Thyroid gland (tissue), 4 donors: ENCODE measurements around the gene ACOT8. TPM values are rescaled to one million over a fixed set of nuclear protein-coding genes. Genes with fewer than 3 reads are reported as not detected.

Experiments
- DNase-seq, 2 donors: peaks; one replicate each; pipeline ENCODE4 v3.0.0-alpha.2; 2019
- H3K27ac ChIP-seq, 3 donors: fragments of 200-600 bp; sonication (generic); 1 replicate in 2 of 3; 2 replicates in 1 of 3; pipeline ENCODE4 v1.5.1; 2016 to 2019; ENCODE audit warnings: mild to moderate bottlenecking in 1 of 3, moderate library complexity in 1 of 3
- H3K27me3 ChIP-seq: fragments of 200-600 bp; sonication (generic); one replicate; pipeline ENCODE4 v1.5.1; 2019
- H3K36me3 ChIP-seq, 2 donors: fragments of 200-600 bp; sonication (generic); one replicate each; pipeline ENCODE4 v1.5.1; 2016 to 2019
- H3K4me1 ChIP-seq, 2 donors: fragments of 200-600 bp; sonication (generic); one replicate each; pipeline ENCODE4 v1.5.1; 2017 to 2019
- H3K4me3 ChIP-seq, 3 donors: fragments of 200-600 bp; sonication (generic); replicated peaks in 1 of 3; 1 replicate in 2 of 3; 2 replicates in 1 of 3; pipeline ENCODE4 v1.5.1; 2016; ENCODE audit warnings: mild to moderate bottlenecking in 1 of 3
- H3K9me3 ChIP-seq: fragments of 200-600 bp; sonication (generic); one replicate; pipeline ENCODE4 v1.5.1; 2017
- POLR2A ChIP-seq, 2 donors: fragments of 450-650 bp; IDR thresholded peaks; one replicate each; pipeline ENCODE4 v1.6.1; 2017; ENCODE audit warnings: antibody characterized with exemption in 2 of 2, mild to moderate bottlenecking in 2 of 2, moderate library complexity in 1 of 2
- WGBS, 2 donors: methylation state at CpG; one replicate each; pipeline ENCODE4 v1.1.5; 2017; 5-methylcytosine and 5-hydroxymethylcytosine counted together
- intact Hi-C: fragments of 100-400 bp; cut with DNase I; formaldehyde crosslinking; loops from one replicate; pipeline ENCODE4 v1.15.1; 2023
- total RNA-seq, 4 donors: library from RNA; depleted of rRNA; stranded (reverse); fragments of >200 nt; gene quantifications; one replicate each; pipeline ENCODE4 v1.2.3, GENCODE V29; 2016
- TF ChIP-seq, protein P1 (sequence below), 6 experiments: fragments of 200-600 bp in 3 of 6; fragments of 450-650 bp in 3 of 6; sonication (generic) in 3 of 6; IDR thresholded peaks; one replicate each; pipeline ENCODE4 v1.5.1; 2016 to 2019; ENCODE audit warnings: antibody characterized with exemption in 6 of 6, mild to moderate bottlenecking in 2 of 6, inconsistent platforms in 1 of 6, moderate library complexity in 1 of 6

Gene ACOT8
- total RNA-seq, 4 donors from 2014 or later: 36.3 to 73.8 (median 50.6) TPM

DNA sequence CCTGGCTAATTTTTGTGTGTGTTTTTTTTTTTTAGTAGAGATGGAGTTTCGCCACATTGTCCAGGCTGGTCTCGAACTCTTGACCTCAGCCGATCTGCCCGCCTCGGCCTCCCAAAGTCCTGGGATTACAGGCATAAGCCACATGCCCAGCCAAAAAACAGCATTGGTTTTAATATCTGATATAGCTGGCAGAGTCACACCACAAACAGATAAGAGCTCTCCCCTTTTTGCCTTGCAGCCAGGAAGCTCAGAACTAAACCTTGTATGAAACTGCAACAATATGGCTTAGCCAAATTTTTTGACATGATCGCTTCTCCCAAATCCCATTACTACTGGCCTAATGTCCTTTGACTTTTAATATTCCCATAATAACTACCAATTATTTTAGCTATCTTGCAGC lies 4.9 kb downstream of the ACOT8 start:
- no peaks in the 10 kb centered on the region for H3K9me3 ChIP-seq
- no peaks in the 10 kb centered on the region for H3K27me3 ChIP-seq
- DNase-seq: no peak
- peaks cover 10 to 20% of the 10 kb centered on the region in 2 donors for H3K4me1 ChIP-seq
- H3K36me3 ChIP-seq: peaks cover 0 to 10% of the 10 kb centered on the region in 2 donors
- 89 to 99% methylated on average over 6 of the region's 6 CpGs for WGBS, 2 donors
- TF ChIP-seq POLR2A (IDR thresholded peaks at IDR 0.05): no peak
- TF ChIP-seq, protein P1, sequence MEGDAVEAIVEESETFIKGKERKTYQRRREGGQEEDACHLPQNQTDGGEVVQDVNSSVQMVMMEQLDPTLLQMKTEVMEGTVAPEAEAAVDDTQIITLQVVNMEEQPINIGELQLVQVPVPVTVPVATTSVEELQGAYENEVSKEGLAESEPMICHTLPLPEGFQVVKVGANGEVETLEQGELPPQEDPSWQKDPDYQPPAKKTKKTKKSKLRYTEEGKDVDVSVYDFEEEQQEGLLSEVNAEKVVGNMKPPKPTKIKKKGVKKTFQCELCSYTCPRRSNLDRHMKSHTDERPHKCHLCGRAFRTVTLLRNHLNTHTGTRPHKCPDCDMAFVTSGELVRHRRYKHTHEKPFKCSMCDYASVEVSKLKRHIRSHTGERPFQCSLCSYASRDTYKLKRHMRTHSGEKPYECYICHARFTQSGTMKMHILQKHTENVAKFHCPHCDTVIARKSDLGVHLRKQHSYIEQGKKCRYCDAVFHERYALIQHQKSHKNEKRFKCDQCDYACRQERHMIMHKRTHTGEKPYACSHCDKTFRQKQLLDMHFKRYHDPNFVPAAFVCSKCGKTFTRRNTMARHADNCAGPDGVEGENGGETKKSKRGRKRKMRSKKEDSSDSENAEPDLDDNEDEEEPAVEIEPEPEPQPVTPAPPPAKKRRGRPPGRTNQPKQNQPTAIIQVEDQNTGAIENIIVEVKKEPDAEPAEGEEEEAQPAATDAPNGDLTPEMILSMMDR (IDR thresholded peaks at IDR 0.05): no peak
- intact Hi-C loops: no loop called here
- H3K4me3 ChIP-seq: no peak overlapping the region
- H3K27ac ChIP-seq: no peak overlapping the region

DNA sequence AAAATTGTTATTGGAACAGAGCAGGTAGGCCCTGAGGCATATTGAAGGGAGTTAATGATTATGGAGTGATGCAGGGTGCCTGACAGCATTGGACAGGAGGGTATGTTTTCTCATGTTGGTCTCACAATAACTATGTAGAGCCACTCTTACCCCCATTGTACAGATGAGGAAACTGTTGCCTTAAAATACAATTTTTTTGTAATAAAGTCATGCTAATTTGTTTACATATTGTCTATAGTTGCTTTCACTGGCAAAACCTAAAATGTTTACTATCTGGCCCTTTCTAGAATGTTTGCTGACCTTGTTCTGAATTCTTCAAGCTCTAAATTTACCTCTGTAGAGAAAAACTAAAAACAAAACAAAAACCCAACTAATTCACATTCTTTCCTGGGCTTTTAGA lies 5.7 kb downstream of the ACOT8 start:
- peaks cover under 1 to 15% of the 10 kb centered on the region in 2 donors for H3K36me3 ChIP-seq
- intact Hi-C loops: no loop called here
- H3K9me3 ChIP-seq: no peaks in the 10 kb centered on the region
- no peaks in the 10 kb centered on the region for H3K27me3 ChIP-seq
- no peak for DNase-seq
- TF ChIP-seq, protein P1 (IDR thresholded peaks at IDR 0.05): no peak
- TF ChIP-seq POLR2A (IDR thresholded peaks at IDR 0.05): no peak
- H3K4me3 ChIP-seq: no peak overlapping the region
- H3K4me1 ChIP-seq: peaks cover 10 to 19% of the 10 kb centered on the region in 2 donors
- H3K27ac ChIP-seq: no peak overlapping the region

- Histone ChIP-seq H3K4me3 (no peak overlapping the region), H3K9me3 (no peaks in the 10 kb centered on the region), H3K36me3 (peaks cover 6 to 21% of the 10 kb centered on the region in 2 donors), H3K27ac (no peak overlapping the region), H3K27me3 (no peaks in the 10 kb centered on the region), H3K4me1 (peaks cover 5 to 13% of the 10 kb centered on the region in 2 donors)
- intact Hi-C loops: no loop called here
- TF ChIP-seq, protein P1 (IDR thresholded peaks at IDR 0.05): no peak
- no peak for TF ChIP-seq POLR2A (IDR thresholded peaks at IDR 0.05)
- 88 to 94% methylated on average over 1 of the region's 1 CpG for WGBS, 2 donors
- DNase-seq: no peak
Measured at GRCh38 chr20:45850926-45851325, 6.3 kb downstream of the ACOT8 start.

GRCh38 chr20:45850238-45850637 lies 7.0 kb downstream of the ACOT8 start:
- H3K27ac ChIP-seq: no peak overlapping the region
- H3K4me3 ChIP-seq: no peak overlapping the region
- WGBS, 2 donors: 93 to 100% methylated on average over 2 of the region's 2 CpGs
- peaks cover 7 to 27% of the 10 kb centered on the region in 2 donors for H3K36me3 ChIP-seq
- intact Hi-C loops: no loop called here
- H3K9me3 ChIP-seq: no peaks in the 10 kb centered on the region
- H3K27me3 ChIP-seq: no peaks in the 10 kb centered on the region
- no peak for DNase-seq
- TF ChIP-seq POLR2A (IDR thresholded peaks at IDR 0.05): no peak
- TF ChIP-seq, protein P1 (IDR thresholded peaks at IDR 0.05): no peak
- H3K4me1 ChIP-seq: peaks cover 0 to 6% of the 10 kb centered on the region in 2 donors

DNA sequence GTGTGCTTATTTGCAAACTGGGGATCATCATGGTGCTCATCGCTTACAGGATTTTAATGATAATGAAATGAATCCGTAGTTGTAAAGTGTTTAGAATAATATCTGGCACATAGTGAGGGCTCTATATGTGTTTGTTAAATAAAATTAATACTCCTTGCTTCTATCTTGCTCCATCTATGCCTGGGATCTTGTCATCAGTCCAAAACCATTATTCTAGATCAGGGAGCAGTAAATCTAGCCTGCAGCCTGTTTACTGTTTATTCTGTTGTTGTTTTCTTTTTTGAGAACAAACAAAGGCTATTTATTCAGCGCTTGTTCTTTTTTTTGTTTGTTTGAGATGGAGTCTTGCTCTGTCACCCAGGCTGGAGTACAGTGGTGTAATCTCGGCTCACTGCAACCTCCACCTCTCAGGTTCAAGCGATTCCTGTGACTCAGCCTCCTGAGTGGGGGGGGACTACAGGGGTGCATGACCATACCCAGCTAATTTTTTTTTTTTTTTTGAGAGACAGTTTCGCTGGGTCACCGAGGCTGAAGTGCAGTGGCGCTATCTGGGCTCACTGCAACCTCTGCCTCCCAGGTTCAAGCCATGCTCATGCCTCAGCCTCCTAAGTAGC lies 8.1 kb downstream of the ACOT8 start:
- Histone ChIP-seq H3K4me1 (no peaks in the 10 kb centered on the region), H3K36me3 (peaks cover 13 to 35% of the 10 kb centered on the region in 2 donors), H3K27me3 (no peaks in the 10 kb centered on the region), H3K4me3 (no peak overlapping the region), H3K9me3 (no peaks in the 10 kb centered on the region), H3K27ac (no peak overlapping the region)
- intact Hi-C loops: no loop called here
- no peak for TF ChIP-seq POLR2A (IDR thresholded peaks at IDR 0.05)
- TF ChIP-seq, protein P1 (IDR thresholded peaks at IDR 0.05): no peak
- DNase-seq: no peak
- 95 to 96% methylated on average over 8 of the region's 8 CpGs for WGBS, 2 donors
